DOHH2 (cell line): Measurements from ENCODE around the gene FMNL3.

Experiments
- H3F3A ChIP-seq: fragments of 200-600 bp; sonication (generic), shearing (Covaris generic); 2 replicates; pipeline ENCODE4 v1.6.0; 2016; ENCODE audit warnings: antibody characterized with exemption, mild to moderate bottlenecking; ENCODE audit not compliant: control insufficient read depth, insufficient read depth
- H3K27ac ChIP-seq: fragments of 200-600 bp; sonication (generic); 2 replicates; pipeline ENCODE4 v1.5.1; 2014; ENCODE audit warnings: low read depth, mild to moderate bottlenecking, low read length, moderate library complexity
- H3K27me3 ChIP-seq: fragments of 200-600 bp; sonication (generic); 2 replicates; pipeline ENCODE4 v1.6.1; 2014; ENCODE audit warnings: mild to moderate bottlenecking, low read length, mixed read lengths; ENCODE audit not compliant: control insufficient read depth
- H3K36me3 ChIP-seq: fragments of 200-600 bp; sonication (generic); 2 replicates; pipeline ENCODE4 v1.6.1; 2014; ENCODE audit warnings: mild to moderate bottlenecking, low read length, moderate library complexity, mixed read lengths; ENCODE audit not compliant: control insufficient read depth
- H3K4me1 ChIP-seq: fragments of 200-600 bp; sonication (generic); 2 replicates; pipeline ENCODE4 v1.6.1; 2014; ENCODE audit warnings: mild to moderate bottlenecking, low read length, mixed read lengths; ENCODE audit not compliant: control insufficient read depth
- H3K4me2 ChIP-seq: fragments of 200-600 bp; sonication (generic); 2 replicates; pipeline ENCODE4 v1.6.0; 2014; ENCODE audit warnings: mild to moderate bottlenecking, low read length, moderate library complexity
- H3K4me3 ChIP-seq: fragments of 200-600 bp; sonication (generic); 2 replicates; pipeline ENCODE4 v1.5.1; 2014; ENCODE audit warnings: mild to moderate bottlenecking, low read length, mixed read lengths
- H3K79me2 ChIP-seq: fragments of 200-600 bp; sonication (generic); 2 replicates; pipeline ENCODE4 v1.6.1; 2014; ENCODE audit warnings: mild to moderate bottlenecking, low read length, mixed read lengths; ENCODE audit not compliant: control insufficient read depth
- H3K9me2 ChIP-seq: fragments of 200-600 bp; sonication (generic); replicated peaks from 2 replicates; pipeline ENCODE4 v1.6.1; 2014; ENCODE audit warnings: mild to moderate bottlenecking, low read length, mixed read lengths; ENCODE audit not compliant: control insufficient read depth
- H3K9me3 ChIP-seq: fragments of 200-600 bp; sonication (generic); 2 replicates; pipeline ENCODE4 v1.6.1; 2014; ENCODE audit warnings: antibody characterized with exemption, low read length, mixed read lengths; ENCODE audit not compliant: control insufficient read depth, insufficient read depth
- H4K20me1 ChIP-seq: fragments of 200-600 bp; sonication (generic); 2 replicates; pipeline ENCODE4 v1.6.0; 2014; ENCODE audit warnings: low read depth, mild to moderate bottlenecking, antibody characterized with exemption, low read length, moderate library complexity; ENCODE audit not compliant: control insufficient read depth, insufficient read depth
- EZH2phosphoT487 ChIP-seq: fragments of 200-600 bp; sonication (generic); IDR thresholded peaks from 2 replicates; pipeline ENCODE4 v1.6.1; 2017; ENCODE audit warnings: borderline replicate concordance, mild to moderate bottlenecking, antibody characterized with exemption, low read length, moderate library complexity, mixed read lengths
- TF ChIP-seq, protein P1 (sequence below): fragments of 200-600 bp; sonication (generic); IDR thresholded peaks from one replicate; pipeline ENCODE4 v1.5.1; 2014; ENCODE audit warnings: antibody characterized with exemption, mild to moderate bottlenecking, low read depth, low read length; ENCODE audit not compliant: poor library complexity, severe bottlenecking

Gene FMNL3

DNA sequence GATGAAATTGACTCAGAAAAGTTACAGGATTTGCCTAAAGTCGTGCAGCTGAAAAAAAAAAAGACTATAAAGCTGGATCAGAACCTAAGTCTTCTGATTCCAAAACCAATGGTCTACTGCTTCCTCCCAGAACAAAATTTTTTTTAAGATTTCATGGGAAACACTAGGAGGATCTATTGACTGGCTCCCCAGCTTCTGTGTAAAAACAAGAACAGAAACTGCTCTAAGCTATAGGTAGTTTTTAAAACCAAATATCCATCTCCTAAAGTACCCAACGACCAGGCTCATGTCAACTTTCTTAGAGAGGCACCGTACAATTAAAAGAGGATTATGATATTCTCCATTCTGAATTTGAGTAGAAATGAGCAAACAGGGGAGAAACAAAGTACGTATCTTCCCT lies 9.4 kb downstream of the FMNL3 start:
- H3K79me2 ChIP-seq: peaks cover 48% of the 10 kb centered on the region

DNA sequence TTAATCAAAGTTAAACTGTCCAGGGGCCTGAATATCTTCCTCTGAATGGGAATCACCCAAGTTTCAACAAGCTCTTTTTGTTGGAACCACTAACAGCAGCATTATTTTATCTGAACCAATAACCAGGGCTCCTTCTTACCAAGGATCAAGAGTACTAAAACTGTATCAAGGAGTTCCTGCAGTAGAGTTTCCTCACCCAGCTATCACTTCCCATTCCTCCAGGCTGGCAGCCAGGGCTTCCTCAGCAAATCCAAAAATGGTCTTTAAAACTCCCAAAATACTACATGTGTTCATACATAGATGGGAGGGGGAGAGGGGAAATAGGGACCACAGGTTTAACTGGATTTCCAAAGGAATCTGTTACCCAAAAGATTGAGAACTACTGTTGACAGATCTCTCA lies 10.5 kb downstream of the FMNL3 start:
- TF ChIP-seq, protein P1, sequence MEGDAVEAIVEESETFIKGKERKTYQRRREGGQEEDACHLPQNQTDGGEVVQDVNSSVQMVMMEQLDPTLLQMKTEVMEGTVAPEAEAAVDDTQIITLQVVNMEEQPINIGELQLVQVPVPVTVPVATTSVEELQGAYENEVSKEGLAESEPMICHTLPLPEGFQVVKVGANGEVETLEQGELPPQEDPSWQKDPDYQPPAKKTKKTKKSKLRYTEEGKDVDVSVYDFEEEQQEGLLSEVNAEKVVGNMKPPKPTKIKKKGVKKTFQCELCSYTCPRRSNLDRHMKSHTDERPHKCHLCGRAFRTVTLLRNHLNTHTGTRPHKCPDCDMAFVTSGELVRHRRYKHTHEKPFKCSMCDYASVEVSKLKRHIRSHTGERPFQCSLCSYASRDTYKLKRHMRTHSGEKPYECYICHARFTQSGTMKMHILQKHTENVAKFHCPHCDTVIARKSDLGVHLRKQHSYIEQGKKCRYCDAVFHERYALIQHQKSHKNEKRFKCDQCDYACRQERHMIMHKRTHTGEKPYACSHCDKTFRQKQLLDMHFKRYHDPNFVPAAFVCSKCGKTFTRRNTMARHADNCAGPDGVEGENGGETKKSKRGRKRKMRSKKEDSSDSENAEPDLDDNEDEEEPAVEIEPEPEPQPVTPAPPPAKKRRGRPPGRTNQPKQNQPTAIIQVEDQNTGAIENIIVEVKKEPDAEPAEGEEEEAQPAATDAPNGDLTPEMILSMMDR: no peak
- TF ChIP-seq EZH2phosphoT487: no peak
- Histone ChIP-seq H3K27me3 (no peaks in the 10 kb centered on the region), H3K4me1 (peaks cover 57% of the 10 kb centered on the region), H3K4me2 (no peak overlapping the region), H4K20me1 (peaks cover 13% of the 10 kb centered on the region), H3K27ac (no peak overlapping the region), H3F3A (peaks cover 34% of the 10 kb centered on the region), H3K4me3 (no peak overlapping the region), H3K9me3 (no peaks in the 10 kb centered on the region), H3K9me2 (no peaks in the 10 kb centered on the region), H3K79me2 (peaks cover 41% of the 10 kb centered on the region), H3K36me3 (no peaks in the 10 kb centered on the region)

More for the DNA sequence above, 9.4 kb downstream of the FMNL3 start:
- H4K20me1 ChIP-seq: peaks cover 13% of the 10 kb centered on the region
- peak overlapping the region; percentile 99 for H3K4me2 ChIP-seq
- no peaks in the 10 kb centered on the region for H3K9me2 ChIP-seq
- peak overlapping the region; percentile 74 for H3K4me3 ChIP-seq
- H3F3A ChIP-seq: peaks cover 36% of the 10 kb centered on the region
- no peaks in the 10 kb centered on the region for H3K36me3 ChIP-seq
- no peaks in the 10 kb centered on the region for H3K9me3 ChIP-seq
- TF ChIP-seq, protein P1: no peak
- no peak for TF ChIP-seq EZH2phosphoT487
- H3K4me1 ChIP-seq: peaks cover 64% of the 10 kb centered on the region
- no peaks in the 10 kb centered on the region for H3K27me3 ChIP-seq
- no peak overlapping the region; the same call in 1 of the 2 replicates for H3K27ac ChIP-seq

DNA sequence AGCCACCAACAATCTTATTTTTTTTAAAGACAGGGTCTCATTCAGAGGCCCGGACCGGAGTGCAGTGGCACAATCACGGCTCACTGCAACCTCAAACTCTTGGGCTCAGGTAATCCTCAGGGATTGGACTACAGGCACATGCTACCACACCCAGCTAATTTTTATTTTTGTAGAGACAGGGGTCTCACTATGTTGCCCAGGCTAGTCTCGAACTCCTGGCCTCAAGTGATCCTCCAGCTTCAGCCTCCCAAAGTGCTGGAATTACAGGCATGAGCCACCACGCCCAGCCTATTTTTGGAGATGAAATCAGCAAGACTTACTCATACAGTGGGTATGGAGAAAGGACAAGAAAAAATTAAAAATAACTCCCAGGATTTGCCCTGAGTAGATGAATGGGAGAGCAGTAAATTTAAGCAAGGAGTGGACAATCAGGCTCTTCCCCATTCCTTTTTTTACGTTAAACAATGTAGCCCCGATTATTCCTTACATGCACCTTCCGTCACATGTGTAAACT lies 13.2 kb downstream of the FMNL3 start:
- no peak overlapping the region for H3K4me2 ChIP-seq
- H3K27ac ChIP-seq: no peak overlapping the region
- H3K27me3 ChIP-seq: no peaks in the 10 kb centered on the region
- no peaks in the 10 kb centered on the region for H3K9me2 ChIP-seq
- peaks cover 31% of the 10 kb centered on the region for H3K79me2 ChIP-seq
- H3F3A ChIP-seq: peaks cover 22% of the 10 kb centered on the region
- H3K9me3 ChIP-seq: no peaks in the 10 kb centered on the region
- no peaks in the 10 kb centered on the region for H3K36me3 ChIP-seq
- TF ChIP-seq, protein P1: no peak
- TF ChIP-seq EZH2phosphoT487: no peak
- no peak overlapping the region for H3K4me3 ChIP-seq
- H4K20me1 ChIP-seq: peaks cover 12% of the 10 kb centered on the region
- H3K4me1 ChIP-seq: peaks cover 47% of the 10 kb centered on the region
